Upper lobe of left lung (tissue), 4 donors: ENCODE measurements around the gene RABEP2.

Source experiments
- CTCF ChIP-seq, 6 experiments: fragments of 450-650 bp in 4 of 6; fragments of 200-600 bp in 2 of 6; sonication (generic) in 2 of 6; IDR thresholded peaks; one replicate each; pipeline ENCODE4 v1.5.1; 2016 to 2019; ENCODE audit warnings: antibody characterized with exemption in 6 of 6
- EP300 ChIP-seq, 4 donors: sonication (generic); formaldehyde crosslinking; IDR thresholded peaks; one replicate each; pipeline ENCODE4 v1.5.1; 2017; ENCODE audit warnings: antibody characterized with exemption in 4 of 4, control low read depth in 2 of 4
- POLR2A ChIP-seq, 4 donors: fragments of 450-650 bp; IDR thresholded peaks; one replicate each; pipeline ENCODE4 v1.5.1; 2016 to 2017; ENCODE audit warnings: antibody characterized with exemption in 4 of 4, mild to moderate bottlenecking in 2 of 4

GRCh38 chr16:28898266-28898665, 26.8 kb downstream of the RABEP2 start:
- no peak for TF ChIP-seq POLR2A (IDR thresholded peaks at IDR 0.05)
- no peak for TF ChIP-seq EP300 (IDR thresholded peaks at IDR 0.05)
- TF ChIP-seq CTCF (IDR thresholded peaks at IDR 0.05): no peak
